Measurements from ENCODE around the gene TGM1.

TGM1 gene

DNA sequence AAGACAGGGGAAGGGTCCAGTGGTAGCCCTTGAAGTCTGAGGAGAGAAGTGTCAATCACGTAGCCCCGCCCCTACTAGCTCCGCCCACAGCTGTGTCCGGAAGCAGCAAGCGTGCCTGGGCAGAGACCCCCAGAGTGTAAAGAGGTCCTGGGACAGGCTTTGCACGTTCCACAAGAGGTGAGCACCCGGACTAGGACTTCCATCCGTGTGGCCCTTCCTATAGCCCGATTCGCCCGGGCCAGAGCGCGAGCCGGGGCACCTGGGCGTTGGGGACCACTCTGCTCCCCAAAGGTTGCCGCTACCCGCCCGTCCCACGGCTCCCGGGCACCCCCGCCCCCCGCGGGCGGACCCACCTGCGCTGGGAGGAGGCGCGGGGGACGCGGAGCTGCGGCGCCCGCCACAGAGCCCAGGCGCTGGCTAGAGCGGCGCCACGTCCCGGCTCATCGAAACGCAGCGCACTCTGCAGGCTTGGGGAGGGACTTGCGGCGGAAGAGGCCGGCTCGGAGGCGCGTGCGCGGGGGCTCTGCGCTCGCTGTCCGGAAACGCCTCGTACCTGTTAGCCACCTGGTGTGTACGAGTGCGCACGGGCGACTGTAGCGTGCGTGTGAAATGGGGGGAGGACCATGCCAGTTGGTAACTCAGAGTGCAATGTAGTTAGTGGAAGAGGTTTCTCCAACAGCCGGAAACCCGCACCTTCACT is 8.3 kb upstream of the TGM1 start, which contains the start of gene RABGGTA:
TSS of gene RABGGTA (minus strand) at position 464 of the 700 bp plus-strand sequence. CDS start 482 bp downstream, outside the sequence.
- DNase-seq (ENCODE audit: low spot score) = peak; percentile 97

DNA sequence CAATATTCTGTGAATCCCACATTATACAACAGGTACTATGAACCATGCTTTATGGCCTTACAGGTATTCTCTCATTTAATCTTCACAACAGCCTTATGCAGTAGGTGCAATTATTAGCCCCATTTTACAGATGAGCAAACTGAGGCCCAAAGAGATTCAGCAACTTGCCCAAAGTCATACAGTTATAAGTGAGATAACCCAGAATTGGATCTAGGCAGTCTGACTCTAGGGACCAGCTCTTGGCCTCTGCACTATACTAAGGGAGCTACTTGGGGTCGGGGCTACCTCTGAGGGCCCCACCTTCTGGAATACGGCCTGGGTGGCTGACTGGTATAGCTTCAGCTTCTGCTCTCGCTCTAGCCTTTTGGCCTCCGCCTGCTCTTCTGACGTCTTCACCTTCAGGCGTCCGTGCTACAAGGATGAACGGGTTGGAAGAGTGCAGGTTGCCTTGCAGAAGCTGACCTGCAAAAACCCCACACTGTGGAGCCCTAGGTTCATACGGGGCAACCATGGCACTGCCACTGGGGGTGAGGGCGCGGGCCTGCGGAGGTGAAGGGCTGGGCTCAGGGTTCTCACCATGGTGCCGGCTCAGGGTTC is 7.7 kb upstream of the TGM1 start:
- DNase-seq (ENCODE audit: low spot score) = no peak

DNA sequence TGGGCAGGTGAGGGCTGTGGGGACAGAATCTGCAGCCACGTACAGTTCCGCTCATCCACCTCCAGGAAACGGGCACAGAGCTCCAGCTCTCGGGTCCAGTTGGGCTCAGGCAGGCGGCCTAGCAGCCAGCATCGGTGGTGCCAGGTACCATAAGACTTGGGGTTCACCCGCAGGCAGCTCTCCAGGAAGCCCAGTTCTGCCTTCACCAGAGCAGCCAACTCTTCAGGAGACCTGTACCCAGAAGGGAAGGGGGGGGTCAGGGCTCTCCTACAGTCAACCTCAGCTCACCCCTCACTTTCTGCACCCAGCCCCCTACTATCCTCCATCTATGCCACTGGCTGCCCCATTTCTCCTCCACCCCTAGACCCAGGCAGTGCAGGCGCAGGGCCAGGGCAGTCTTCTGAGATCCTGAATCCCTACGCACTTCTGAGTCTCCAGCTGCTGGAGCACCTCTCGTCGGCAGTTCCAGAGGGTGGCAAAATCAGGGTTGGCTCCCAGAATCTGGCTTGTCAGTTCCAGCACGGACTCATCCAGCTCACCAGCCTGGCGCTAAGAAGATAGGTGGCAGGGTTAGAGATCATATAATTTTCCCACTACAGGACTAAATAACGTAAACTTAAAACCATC is 7.0 kb upstream of the TGM1 start:
- no peak for DNase-seq (ENCODE audit: low spot score)

DNA sequence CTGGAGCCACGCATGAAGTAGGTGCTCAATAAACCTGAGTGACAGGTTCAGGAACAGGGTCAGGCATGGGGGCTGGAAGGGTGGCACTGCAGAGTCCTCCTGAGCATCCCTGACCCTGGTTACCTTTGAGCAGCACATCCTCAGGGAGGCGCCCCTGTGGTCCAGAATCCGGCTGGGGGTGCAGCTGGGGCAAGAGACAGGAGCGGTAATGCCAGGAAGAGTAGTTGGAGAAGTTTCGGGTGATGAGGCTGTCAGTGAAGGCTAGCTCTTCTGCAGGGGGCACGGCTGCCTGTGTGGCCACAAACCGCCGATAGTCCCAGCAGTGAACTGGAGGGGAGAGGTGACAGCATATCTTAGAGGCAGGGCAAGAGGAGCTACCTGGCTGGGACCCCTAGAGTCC is 6.4 kb upstream of the TGM1 start:
- no peak for DNase-seq (ENCODE audit: low spot score)

DNA sequence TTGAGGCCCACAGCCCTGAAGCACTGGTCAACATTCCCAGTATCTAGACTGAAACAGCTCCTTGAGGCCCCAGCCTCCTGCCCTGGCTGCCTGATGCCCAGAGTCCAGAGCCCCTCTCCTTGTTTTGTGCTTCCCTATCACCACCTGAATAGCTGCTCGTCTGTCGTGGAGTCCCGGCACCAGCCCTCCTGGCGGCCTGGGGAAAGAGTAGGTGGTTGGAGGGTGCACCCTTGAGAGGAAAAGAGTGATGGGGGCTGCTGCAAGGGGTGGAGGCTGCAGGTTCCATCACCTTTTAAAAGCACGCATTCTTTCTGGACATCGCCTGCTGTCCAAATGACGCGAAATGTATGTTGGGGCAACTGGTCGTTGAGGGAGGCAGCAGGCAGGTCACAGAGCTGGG is 5.2 kb upstream of the TGM1 start:
- no peak for DNase-seq (ENCODE audit: low spot score)

DNA sequence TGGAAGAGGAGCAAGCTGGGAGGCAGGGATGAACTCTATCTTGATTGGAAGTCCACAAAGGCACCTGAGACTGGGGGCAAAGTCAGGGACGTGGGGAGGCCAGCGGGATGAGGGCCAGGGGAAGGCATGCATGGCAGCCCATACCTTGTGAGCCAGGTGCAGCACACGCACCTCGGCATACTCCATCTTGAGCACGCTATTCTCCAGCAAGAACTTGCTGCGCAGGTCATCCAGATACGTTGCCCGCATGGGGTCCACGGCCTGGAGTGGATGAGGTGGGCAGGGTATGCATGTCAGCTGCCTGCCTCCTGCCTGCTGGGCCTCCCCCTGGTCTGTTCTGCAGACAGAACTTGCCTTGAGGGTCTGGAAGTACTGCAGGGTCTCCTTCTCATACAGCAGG is 4.5 kb upstream of the TGM1 start:
- DNase-seq (ENCODE audit: low spot score) = no peak

DNA sequence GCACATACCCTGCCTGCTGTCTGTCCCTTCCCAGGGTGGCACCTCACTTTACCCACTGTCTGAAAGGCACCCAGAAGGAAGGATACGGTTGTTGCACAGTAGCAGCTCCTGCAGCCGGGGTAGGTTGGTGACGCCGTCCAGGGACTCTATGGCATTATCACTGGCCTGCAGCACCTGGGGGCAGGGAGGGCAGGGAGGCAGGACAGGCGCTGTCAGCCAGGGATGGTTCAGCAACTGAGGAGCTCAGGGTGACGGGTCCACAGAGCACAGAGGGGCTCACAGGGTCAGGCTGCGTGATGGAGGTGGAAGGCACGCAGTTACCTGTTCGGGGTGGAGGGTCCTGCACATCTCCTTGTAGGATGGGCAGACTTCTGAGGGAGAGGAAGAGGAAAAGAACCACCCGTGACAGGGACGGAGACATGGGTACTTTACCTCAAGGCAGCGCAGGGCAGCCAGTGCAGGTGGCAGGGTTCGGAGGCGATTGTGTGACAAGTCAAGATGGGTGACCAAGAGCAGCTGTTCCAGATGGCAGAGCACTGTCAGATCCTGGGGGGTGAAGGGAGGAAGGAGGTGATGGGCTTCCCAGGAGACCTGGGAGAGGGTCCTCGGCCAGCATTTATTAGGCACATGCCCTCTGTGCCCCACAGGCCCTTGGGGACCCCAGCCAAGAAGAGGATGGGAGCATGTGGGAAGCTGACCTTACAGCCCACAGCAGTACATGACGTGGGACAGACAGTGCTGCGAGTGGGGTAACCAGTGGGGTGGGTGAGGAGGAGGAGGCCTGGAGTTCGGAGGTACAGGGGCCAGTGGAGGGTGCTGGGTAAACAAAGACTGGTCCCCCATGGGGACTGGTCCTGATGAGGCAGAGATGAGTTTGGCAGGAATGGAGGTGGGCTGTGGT is 3.6 kb upstream of the TGM1 start:
- DNase-seq (ENCODE audit: low spot score) = no peak

DNA sequence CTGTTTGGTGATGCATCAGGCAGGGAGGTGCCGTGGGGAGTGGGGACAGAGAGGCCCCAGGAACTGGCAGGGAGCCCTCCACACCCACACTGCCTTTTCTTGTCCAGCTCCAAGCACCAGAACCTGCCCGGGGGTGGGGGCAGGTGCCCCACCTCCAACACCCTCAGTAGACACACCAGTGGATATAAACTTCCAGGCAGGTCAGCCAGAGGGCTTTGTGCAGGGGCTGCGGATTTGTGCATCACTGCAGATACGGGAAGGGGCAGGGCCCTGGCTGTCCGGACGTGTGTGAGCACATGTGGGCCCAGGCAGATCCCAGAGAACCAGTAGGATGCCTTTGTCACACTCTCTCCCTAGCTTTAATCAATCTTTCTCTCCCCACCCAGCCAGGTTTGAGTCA is 1.3 kb upstream of the TGM1 start:
- DNase-seq (ENCODE audit: low spot score) = no peak

DNA sequence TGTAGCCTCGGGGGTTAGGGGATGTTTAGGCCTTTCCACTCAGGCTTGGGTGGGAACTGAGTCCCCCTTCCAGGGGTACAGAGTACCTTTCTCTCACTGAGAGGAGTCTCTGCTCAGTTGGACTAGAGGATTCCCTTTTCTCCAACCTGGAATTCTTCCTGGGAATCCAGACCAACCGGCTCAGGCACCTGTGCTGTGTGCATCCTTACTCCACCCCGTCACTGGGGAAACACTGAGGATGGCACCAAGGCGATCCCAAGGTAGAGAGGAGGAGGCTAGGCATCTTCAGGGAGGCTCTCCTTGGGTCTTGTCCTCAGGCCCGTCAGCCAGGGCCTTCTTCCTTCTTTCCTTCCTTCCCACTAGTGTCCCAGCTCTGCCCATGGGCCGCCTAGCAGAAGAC is 871 bp upstream of the TGM1 start:
- no peak for DNase-seq (ENCODE audit: low spot score)

DNA sequence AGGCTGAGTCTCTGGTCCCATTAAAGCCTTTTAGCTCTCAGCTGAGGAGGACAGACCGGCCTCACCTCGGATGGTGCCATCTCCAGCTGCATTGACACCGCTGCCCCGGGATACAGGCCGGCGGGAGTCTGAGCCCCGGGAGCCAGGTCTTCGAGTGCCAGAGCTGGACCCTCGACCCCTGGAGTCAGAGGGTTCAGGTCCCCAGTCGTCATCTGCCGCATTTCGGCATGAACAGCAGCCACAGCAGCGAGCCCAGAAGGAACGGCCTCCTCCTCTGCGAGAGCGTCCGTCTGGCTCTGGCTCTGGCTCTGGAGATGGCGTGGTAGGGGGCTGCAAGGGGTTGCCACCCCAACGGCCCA is 1.0 kb downstream of the TGM1 start:
- DNase-seq (ENCODE audit: low spot score) = no peak

DNA sequence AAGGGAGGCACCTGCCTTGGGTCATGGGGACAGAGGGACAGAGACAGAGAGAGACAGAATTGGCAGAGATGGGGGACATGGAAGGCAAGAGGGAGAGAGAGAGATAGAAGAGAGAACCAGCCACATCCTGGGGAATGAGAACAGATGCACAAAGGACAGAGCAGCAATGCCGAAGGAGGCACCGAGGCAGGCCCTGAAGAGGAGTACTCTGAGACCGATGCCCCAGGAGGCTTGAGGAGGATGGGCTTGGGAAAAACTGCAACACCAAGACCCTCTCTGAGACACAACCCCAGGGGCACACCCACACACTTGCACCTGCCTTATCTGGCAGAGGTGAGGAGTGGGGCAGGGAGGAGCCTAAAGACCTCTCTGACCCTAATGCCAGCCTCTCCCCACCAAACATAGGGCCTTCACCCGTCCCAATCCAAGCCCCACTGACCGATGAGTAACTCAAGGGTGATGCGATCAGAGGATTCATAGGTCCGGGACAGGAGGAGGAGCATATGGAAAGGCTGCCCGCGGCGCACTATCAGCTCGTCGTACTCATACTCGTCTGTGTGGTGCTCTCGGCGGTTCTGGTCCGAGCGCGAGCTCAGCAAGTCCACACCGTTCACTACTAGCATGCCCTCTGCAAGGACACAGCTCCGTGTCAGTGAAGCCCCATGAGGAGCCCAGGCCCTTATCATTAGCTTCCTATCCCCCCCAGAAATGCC is 1.6 kb downstream of the TGM1 start:
- no peak for DNase-seq (ENCODE audit: low spot score)

DNA sequence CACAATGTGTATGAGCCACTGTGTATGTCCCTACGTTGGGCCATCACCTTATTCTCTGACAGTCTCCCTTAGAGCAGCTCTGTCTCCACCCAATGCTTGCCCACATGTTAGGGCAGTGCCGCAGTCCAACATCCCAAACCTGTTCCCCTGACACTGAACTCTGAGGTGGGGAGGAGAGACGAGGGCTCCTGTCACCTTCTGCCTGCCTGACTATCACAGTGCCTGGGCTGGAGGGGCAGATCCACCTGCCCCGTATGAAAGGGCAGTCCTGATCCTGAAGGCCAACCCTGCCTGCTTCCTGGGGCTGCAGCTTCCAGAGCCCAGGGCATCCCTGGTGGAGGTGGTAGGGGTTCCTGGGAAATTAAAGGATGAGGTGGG is 2.2 kb downstream of the TGM1 start:
- no peak for DNase-seq (ENCODE audit: low spot score)

DNA sequence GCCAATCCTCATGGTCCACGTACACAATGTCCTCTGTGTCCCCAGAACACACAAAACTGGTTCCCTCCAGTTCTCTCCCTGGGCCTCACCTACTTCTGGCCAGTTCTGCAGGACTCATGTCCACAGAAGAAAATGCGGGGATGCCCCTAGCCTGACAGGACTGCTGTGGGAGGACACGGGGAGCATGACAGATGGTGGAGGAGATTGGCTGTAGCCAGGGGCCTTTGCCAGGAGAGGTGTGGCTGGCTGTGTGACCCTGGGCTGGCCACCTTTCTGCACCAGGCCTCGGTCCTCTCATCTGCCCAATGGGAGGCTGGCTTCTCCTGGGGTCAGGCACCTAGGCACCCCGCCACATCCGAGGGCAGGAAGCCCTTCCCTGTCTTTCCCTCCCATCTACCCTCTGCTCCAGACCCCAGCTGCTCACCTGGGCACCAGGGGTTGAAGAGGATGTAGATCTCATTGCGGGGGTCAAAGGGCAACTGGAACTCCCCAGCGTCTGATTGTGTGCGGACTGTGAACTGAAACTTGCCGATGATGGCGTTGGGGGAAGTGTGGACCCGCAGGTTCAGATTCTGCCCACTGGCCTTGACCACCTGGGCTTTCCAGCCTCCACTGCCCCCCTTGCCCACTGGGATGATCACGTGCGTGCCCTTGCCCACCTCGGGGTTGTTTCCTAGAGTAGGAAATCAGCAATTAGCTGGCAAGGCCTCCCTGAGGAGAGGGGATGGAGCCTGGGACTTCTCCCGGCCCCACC is 2.8 kb downstream of the TGM1 start:
- no peak for DNase-seq (ENCODE audit: low spot score)

DNA sequence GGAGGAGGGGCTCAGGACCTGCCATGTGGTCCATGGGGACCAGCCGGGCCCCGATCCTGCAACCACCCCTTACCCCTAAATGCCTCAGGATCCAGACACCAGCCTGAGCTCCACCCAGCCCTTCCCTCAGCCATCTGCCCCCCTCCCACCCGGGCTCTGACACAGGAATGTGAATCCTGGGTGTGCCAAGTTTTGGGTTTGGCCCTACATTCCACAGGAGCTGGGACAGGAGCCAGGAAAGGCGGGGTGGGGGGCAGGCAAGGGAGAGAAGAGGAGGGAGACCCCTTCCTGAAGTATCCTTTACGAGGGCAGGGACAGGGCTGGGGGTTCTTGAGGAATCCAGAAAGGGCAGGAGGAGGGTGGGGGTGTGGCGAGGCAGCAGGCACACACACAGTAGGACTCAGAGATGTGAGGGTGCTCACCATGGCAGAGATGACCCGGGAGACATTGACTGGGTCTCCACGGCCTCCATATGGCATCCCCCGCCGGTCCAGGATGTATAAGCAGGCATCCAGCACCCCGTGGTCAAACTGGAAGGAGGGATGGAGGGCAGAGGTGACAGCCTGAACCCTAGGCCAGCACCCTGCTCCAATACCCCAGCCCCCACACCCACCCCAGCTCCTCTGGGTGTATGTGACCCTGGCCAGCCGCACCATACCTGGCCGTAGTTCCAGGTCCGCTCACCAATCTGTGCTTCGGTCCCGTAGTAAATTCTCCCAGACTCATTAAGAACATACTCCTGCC is 3.5 kb downstream of the TGM1 start:
- peak; percentile 90 for DNase-seq (ENCODE audit: low spot score)

DNA sequence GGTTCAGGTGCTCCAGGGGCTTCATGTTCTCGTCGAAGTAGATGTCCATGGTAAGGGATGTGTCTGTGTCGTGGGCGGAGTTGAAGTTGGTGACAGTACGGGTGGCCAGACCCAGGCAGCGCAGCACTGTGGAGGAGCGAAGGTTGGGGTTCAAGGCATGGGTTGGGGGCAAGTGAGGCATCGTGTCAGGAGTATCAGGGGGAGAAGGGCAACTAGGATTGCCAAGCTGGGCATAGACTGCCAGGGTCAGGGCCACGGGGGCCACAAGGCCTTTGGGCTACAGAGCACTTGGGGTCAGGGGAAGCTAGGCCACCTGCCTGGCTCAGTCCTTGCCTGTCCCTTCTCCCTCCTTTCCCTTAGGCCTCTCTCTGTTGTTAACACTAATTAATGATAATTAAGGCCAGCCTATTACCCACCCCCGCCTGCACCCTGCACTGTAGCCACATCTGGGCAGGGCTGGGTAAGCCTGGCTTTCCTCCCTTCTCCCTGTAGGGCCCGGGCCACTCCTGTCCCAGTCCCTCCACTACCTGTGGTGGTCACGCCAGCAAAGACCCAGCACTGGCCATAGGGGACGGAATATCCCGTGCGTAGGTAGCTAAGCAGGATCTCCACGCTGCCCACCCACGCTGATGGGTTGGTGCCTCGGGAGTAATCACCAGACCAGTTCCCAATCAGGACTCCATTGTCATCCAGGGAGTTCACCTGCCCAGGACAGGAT is 4.3 kb downstream of the TGM1 start:
- no peak for DNase-seq (ENCODE audit: low spot score)

DNA sequence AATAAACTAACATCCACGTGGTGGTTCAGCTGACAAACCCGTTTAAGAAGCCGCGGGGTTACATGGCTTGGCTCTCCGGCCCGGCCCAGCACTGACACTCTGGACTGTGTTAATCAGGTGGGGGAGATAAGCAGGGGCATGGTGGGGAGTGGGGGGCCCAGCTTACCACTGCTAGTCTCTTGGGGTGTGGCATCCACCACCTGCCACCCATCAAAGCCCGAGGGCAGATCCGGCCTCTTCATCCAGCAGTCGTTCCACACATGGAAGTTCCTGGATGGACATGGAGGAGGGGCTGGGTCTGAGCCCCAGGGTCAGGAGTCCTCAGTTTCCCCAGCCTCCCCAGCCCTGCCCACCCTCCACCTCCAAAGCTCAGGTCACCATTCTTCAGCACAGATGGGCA is 4.9 kb downstream of the TGM1 start:
- DNase-seq (ENCODE audit: low spot score) = no peak

DNA sequence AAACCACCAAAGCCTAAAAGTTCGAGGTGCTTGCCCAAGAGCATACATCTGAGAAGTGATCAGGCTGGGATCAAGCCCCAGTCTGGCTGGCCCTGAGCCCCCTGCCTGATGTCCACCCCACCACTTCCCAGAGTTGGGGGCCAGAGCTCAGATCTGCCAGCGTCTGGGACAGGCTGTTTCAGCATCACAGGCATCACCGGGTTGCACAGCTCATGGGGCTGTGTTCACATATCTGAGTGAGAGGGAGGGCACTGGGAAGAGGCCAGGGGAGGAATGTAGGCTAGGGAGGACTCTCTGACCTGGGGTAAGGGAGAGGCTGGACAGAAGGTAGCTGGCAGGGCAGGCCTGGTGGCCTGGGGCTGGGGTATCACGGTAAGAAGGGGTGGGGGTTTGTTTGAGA is 6.0 kb downstream of the TGM1 start:
- DNase-seq (ENCODE audit: low spot score) = no peak

DNA sequence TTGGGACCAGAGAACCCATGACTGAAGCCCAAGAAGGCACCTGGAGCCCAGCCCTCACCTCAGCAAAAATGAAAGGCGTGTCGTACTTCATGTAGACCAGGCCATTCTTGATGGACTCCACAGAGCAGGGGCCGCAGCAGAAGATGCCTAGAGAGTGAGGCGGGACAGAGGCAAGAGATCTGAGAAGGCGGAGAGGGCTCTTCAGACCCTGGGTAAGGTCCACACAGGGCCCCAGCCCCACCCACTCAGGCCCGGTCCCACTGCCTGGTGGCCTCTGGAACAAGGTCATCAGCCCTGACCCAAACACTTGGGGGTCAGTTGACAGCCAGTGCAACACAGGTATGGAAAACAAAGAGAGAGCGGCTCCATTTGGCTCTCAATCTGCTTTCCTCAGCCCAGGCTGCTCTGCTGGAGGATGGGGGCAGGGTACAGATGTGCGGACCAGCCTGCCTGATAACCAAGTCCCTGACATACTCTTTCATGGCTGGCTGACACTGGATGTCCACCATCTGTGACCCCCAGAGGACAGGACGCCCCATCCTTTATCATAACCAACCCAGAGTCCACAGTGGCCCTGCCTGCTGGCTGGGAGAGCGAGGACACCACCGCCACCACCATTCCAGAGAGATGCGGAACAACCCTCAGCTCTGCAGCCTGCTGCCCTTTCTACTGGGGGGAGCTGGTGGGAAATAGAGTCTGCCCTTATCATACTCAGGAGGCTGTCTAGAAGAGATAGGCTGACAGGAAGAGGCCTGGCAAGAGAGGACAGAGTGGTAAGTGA is 6.9 kb downstream of the TGM1 start:
- no peak for DNase-seq (ENCODE audit: low spot score)

DNA sequence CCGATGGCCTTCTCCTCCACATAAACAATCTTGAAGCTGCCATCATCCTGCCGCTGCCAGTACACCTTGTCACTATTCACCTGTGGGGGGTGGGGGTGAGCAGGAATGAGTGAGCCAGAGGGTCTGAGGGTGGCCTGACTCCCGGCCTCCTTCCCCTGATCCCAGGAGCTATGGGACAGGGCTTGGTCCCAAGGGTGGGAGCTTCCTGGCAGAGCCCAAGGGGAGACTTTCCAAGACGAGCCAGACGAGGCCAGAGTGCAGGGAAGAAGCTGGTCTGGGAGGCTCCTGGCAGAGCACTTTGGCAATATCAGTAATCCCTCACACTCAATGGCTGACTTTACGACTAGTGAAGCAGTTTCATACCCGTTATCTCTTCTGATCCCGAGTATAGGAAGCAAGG is 7.5 kb downstream of the TGM1 start:
- no peak for DNase-seq (ENCODE audit: low spot score)

Measured in GM03348 (cell line).